Islet precursor cell (in vitro differentiated cells): ENCODE results near the gene NXPE3.
A peak's percentile ranks its signal among the peaks of the same experiment; 100 is the strongest.

ENCODE experiments used
- DNase-seq: peaks from one replicate; pipeline ENCODE4 v3.0.0-alpha.2; 2018

The NXPE3 gene

DNA sequence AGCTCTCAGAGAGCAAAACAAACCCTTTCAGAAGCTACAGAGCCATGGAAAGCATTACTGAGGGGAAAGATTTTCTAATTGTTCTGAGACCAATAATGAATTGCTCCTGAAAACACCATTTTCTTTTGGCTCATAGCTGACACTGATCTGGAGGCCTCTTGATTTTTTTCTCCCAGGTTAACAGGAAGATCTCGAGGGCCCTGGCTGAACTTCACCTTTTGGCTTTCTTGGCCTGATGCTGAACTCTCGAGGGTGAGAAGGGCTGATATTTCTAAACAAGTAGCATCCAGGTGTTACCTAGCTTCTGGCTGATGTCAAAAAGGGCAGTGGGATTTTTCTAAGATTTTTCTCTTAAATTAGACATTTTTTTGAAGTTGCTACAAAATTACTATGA is 50.4 kb downstream of the NXPE3 start:
- no peak for DNase-seq

DNA sequence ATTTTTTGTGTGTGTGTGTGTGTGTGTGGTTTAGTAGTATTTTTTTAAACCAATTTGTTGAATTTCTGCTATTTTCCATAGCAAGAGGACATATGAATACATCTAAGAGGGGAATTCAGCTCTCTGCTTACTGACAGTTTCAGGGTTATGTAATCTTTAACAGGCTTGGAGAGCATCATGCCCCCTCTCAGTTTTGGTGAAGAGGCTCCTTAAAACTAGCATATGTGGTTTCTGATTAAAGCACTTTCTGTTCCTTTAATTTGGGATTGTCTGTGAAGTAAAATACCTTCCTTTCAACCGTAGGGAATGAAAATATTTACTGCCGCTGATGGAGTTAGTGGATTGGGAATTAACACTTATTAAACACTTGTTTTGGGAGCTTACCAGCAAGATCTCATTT is 50.9 kb downstream of the NXPE3 start:
- no peak for DNase-seq

- no peak for DNase-seq
Observed at GRCh38 chr3:101833446-101833974, 54.5 kb downstream of the NXPE3 start.

- no peak for DNase-seq
Observed at GRCh38 chr3:101835676-101836075, 56.7 kb downstream of the NXPE3 start.

- no peak for DNase-seq
Observed at GRCh38 chr3:101836160-101836559, 57.1 kb downstream of the NXPE3 start.

GRCh38 chr3:101836652-101837598 is 57.9 kb downstream of the NXPE3 start:
- DNase-seq = no peak

DNA sequence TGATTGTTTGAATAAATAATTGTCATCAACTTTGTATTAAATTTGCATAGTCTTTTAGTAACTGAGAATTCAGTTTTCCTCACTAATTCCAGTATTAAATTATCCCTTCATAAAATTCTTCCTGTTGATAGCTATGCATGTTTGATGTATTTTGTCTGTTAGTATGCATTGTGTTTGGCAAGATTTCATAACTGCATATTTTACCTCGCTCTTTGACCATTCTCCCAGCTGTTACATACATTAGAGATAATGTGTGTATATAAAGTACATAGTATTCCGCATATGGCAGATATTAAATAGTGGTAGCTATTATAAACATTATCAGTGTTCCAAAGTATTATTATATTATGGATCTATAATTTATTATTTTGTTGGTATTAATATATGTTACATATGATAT is 59.7 kb downstream of the NXPE3 start:
- no peak for DNase-seq

GRCh38 chr3:101840066-101840465 is 61.1 kb downstream of the NXPE3 start:
- no peak for DNase-seq

GRCh38 chr3:101842245-101842934 is 63.4 kb downstream of the NXPE3 start:
- peak; percentile 87 for DNase-seq

- DNase-seq = no peak
Observed at GRCh38 chr3:101842935-101843330, 63.9 kb downstream of the NXPE3 start.

DNA sequence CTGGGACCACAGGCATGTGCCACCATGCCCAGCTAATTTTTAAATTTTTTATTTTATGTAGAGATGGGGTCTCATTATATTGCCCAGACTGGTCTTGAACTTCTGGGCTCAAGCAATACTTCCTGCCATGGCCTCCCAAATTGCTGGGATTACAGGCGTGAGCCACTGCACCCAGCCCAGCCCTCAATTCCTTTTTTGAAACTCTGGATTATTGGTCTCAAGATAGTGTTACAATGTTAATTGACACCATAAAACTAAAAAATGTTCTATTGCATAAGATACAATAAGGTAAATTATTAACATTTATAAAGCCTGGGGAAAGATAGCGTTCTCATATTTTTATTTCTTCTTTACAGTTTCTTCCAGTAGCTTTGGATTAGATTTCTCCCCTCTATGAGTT is 66.4 kb downstream of the NXPE3 start:
- DNase-seq = no peak

DNA sequence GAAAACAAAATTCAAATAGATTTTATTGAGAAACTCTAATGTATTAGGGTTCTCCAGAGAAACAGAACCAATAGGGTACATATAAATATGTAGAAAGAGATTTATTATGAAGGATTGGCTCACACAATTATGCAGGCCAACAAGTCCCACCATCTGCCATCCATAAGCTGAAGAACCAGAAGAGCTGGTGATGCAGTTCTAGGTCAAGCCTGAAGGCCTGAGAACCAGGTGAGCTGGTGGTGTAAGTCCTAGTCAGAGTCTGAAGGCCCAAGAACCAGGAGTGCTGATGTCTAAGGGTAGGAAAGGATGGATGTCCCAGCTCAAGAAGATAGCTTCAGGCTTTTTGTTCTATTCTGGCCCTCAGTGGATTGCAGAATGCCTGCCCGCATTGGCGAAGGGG is 67.7 kb downstream of the NXPE3 start:
- no peak for DNase-seq

DNA sequence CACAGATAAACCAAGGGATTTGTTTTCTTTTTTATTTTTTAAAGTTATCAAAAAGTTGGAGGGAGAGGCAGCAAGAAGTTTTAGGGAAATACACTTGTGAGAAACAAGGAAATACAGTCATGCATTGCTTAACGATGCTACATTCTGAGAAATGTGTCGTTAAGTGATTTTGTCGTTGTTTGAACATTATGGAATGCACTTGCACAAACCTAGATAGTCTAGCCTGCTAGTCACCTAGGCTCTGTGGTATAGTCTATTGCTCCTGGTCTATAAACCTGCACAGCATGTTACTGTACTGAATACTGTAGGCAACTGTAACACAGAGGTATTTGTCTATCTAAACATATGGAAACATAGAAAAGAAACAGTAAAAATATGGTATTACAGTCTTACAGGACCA is 68.3 kb downstream of the NXPE3 start:
- no peak for DNase-seq

DNA sequence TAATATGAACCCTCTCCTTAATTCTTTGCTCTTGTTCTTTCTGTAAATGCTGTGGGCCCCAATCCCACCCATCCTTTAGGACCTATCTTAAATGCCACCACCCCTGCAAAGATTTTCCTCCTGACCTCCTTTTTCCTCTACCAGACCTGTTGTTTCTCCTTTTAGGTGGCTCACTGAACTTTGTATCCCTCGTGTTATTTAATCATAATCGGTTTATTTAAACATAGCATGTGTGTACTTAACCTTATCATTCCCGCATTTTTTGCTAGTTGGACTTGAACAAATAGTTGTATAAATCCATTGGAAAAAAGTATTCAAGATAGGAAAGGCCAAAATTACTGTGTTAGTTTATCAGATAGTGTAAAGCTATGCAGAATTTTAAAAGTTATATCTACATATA is 69.3 kb downstream of the NXPE3 start:
- DNase-seq = no peak

DNA sequence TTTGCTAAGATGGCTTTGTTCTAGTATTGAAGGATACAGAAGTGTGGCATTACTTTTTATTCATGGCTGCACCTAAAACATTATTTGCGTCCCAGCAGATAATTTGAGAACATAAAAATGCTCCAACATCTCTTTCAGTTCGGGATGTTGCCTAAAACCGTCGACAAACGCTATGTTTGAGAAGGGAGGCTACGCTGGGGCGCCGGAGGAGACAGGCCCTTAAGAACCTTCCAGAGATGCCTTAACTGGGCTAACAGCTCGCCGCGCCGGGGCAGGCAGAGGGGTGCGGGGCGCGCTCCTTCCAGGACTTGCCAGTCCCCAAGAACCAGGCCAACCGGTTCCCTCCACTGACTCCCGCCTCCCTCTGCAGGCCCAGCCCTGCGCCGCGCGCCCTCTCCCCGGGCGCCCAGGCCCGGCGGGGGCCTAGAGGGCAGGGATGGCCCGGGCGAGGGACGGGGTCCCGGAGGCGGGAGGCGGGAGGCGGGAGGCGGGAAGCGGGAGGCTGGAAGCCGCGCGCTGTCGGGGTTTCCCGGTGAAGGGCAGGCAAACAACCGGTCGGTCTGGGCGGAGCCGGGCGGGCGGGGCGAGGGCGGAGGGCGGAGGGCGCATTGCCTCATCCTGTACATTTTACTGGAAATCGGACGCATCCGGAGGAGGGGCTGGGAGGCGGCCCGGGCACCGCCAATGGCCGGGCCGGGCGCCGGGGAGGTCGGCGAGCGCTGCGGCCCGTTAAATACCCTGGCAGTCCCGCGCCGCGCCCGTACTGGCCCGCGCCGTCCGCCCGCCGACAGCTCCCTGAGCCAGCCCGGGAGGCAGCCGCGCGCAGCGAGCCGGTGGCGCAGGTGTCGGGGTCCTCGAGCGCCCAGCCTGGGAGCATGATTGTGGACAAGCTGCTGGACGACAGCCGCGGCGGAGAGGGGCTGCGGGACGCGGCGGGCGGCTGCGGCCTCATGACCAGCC is 70.0 kb downstream of the NXPE3 start, which contains the start of gene NFKBIZ:
Gene NFKBIZ (plus strand): TSS at position 761 of the 960 bp plus-strand sequence. CDS start 115 bp downstream, at position 876.
- DNase-seq = peak; percentile 98

DNA sequence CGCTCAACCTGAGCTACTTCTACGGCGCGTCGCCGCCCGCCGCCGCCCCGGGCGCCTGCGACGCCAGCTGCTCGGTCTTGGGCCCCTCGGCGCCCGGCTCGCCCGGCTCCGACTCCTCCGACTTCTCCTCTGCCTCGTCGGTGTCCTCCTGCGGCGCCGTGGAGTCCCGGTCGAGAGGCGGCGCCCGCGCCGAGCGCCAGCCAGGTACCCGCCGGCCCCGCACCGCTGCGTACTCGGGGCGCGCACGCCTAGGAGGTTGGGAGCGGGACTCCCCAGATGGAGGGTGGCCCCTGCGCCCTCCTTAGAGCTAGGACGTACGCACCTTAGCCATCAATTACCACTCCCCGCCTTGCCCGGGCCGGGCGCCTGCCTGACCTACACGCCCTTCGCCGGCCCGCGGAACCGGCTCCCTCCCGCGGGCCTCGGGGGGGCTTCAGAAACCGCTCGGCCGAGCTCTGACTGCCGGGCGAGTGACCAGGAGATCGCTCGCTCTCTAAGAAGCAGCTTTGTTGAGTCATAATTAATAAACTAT is 70.8 kb downstream of the NXPE3 start:
- DNase-seq = no peak

DNA sequence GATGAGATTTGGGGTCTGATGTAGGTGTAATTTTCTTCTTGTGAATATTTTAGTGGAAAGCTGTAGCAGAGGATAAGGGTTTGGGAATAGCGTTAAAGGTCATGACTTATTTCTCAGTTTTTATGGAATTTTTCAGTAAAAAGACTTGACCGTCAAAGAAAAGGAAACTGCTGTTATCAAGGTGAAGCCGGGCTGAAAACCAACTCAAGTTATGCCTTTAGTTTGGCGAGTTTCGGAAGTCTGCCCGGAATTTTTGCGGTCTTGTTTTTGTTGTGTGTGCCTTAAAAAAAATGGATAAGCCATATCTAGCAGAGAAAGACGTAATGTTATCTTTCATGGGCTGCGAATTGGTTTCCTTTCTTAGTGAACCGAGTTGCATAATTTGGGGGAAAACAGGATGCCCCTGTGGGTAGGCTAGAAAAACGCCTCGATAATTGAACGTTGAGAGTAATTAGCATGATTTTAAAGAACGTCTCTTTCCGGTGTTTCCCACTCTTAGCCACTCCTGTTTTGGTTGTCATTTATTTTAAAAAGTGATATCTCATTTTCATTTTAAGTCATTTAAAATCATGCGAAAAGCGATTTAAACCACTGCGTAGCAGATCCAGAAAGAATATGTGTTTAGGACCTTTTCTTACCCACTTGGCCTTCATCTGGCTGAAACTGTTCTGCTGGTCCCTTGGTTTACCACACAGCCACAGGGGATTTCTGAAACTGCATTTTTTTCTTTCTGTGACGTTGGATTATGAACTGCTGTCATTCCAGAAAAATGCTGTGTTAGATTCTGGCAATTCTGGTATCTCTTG is 71.4 kb downstream of the NXPE3 start:
- DNase-seq = no peak

- DNase-seq = no peak
Observed at GRCh38 chr3:101851072-101851770, 72.2 kb downstream of the NXPE3 start.

GRCh38 chr3:101851850-101852714 is 73.1 kb downstream of the NXPE3 start:
- DNase-seq = no peak
